Sigmoid colon (tissue), 7 donors: ENCODE data around the gene MED8. TPM values are rescaled to one million over a fixed set of nuclear protein-coding genes. Genes with fewer than 3 reads are reported as not detected.

Experiments used
- DNase-seq: peaks from one replicate; pipeline ENCODE4 v3.0.0-alpha.2; 2019
- H3K27ac ChIP-seq, 4 donors: fragments of 200-600 bp; sonication (generic); one replicate each; pipeline ENCODE4 v1.5.1; 2016 to 2019; ENCODE audit warnings: mild to moderate bottlenecking in 1 of 4
- H3K27me3 ChIP-seq, 3 donors: fragments of 200-600 bp; sonication (generic); one replicate each; pipeline ENCODE4 v1.5.1; 2019; ENCODE audit warnings: mild to moderate bottlenecking in 1 of 3
- H3K36me3 ChIP-seq, 4 donors: fragments of 200-600 bp; sonication (generic); one replicate each; pipeline ENCODE4 v1.5.1; 2016 to 2019
- H3K4me1 ChIP-seq, 4 donors: fragments of 200-600 bp; sonication (generic); one replicate each; pipeline ENCODE4 v1.5.1; 2017 to 2019
- H3K4me3 ChIP-seq, 4 donors: fragments of 200-600 bp; sonication (generic); one replicate each; pipeline ENCODE4 v1.5.1; 2017 to 2019; ENCODE audit warnings: mild to moderate bottlenecking in 2 of 4, moderate library complexity in 1 of 4
- H3K9me3 ChIP-seq, 4 donors: fragments of 200-600 bp in 3 of 4; sonication (generic) in 3 of 4; one replicate each; pipeline versions ENCODE4 v1.5.1 to v1.6.1; 2013 to 2019
- CTCF ChIP-seq, 4 experiments: fragments of 450-650 bp in 3 of 4; fragments of 200-600 bp in 1 of 4; IDR thresholded peaks; one replicate each; pipeline ENCODE4 v1.5.1; 2016 to 2019; ENCODE audit warnings: antibody characterized with exemption in 4 of 4, mild to moderate bottlenecking in 3 of 4, moderate library complexity in 2 of 4
- EP300 ChIP-seq, 4 donors: sonication (generic); formaldehyde crosslinking; IDR thresholded peaks; one replicate each; pipeline ENCODE4 v1.6.1; 2017; ENCODE audit warnings: antibody characterized with exemption in 4 of 4
- POLR2A ChIP-seq, 2 donors: fragments of 450-650 bp; IDR thresholded peaks; one replicate each; pipeline ENCODE4 v1.6.1; 2016; ENCODE audit warnings: antibody characterized with exemption in 2 of 2, mild to moderate bottlenecking in 2 of 2, moderate library complexity in 2 of 2
- POLR2AphosphoS5 ChIP-seq, 4 donors: sonication (generic); formaldehyde crosslinking; IDR thresholded peaks; one replicate each; pipeline ENCODE4 v1.6.1; 2017; ENCODE audit warnings: antibody characterized with exemption in 4 of 4
- WGBS, 2 donors: extraction: QIAGEN DNeasy Blood & Tissue Kit; methylation state at CpG; one replicate each; pipeline ENCODE4 v1.1.7; 2013; 5-methylcytosine and 5-hydroxymethylcytosine counted together
- intact Hi-C: fragments of 100-400 bp; cut with DNase I; formaldehyde crosslinking; loops from one replicate; pipeline ENCODE4 v1.15.1; 2023
- polyA plus RNA-seq, 3 donors: library from polyadenylated mRNA; stranded (reverse); fragments of 200-250 nt; gene quantifications; one replicate each; pipeline ENCODE4 v1.2.3, GENCODE V29; 2013
- total RNA-seq, 4 donors: library from RNA; depleted of rRNA; stranded (reverse); fragments of >200 nt; gene quantifications; one replicate each; pipeline ENCODE4 v1.1.0, GENCODE V29; 2016
- donor health status: healthy with polysubstance abuse.
- donor health status: Bipolar disorder and iron deficiency.
- donor health status: healthy.

MED8 gene
- total and polyA plus RNA-seq, 7 donors = 25.3 to 43.9 (median 33.4) TPM

GRCh38 chr1:43354936-43355335 is 34.7 kb downstream of the MED8 start:
- no peak overlapping the region for H3K4me3 ChIP-seq
- WGBS, 2 donors = 100% methylated on average over 2 of the region's 2 CpGs
- intact Hi-C loops = loop anchor here (5.0 kb wide), 1 partner anchor 97 kb away; the partner anchor contains the start of gene HYI
- no peak overlapping the region for H3K27ac ChIP-seq
- no peaks in the 10 kb centered on the region for H3K9me3 ChIP-seq
- TF ChIP-seq POLR2AphosphoS5 (IDR thresholded peaks at IDR 0.05) = no peak
- no peak for TF ChIP-seq EP300 (IDR thresholded peaks at IDR 0.05)
- no peak for TF ChIP-seq POLR2A (IDR thresholded peaks at IDR 0.05)
- TF ChIP-seq CTCF (IDR thresholded peaks at IDR 0.05) = no peak
- peaks cover 0 to 24% (median 16%) of the 10 kb centered on the region in 4 donors for H3K4me1 ChIP-seq
- no peak for DNase-seq
- no peaks in the 10 kb centered on the region for H3K36me3 ChIP-seq
- H3K27me3 ChIP-seq = no peaks in the 10 kb centered on the region

- 89 to 93% methylated on average over 2 of the region's 2 CpGs for WGBS, 2 donors
- DNase-seq = no peak
- Histone ChIP-seq H3K4me3 (no peak overlapping the region), H3K27ac (no peak overlapping the region), H3K27me3 (no peaks in the 10 kb centered on the region), H3K4me1 (peaks cover 0 to 29% (median 20%) of the 10 kb centered on the region in 4 donors), H3K36me3 (no peaks in the 10 kb centered on the region), H3K9me3 (no peaks in the 10 kb centered on the region)
- TF ChIP-seq POLR2A (IDR thresholded peaks at IDR 0.05) (no peak), EP300 (IDR thresholded peaks at IDR 0.05) (no peak)
- intact Hi-C loops = no loop called here
Measured at GRCh38 chr1:43354471-43354870, 35.1 kb downstream of the MED8 start.

GRCh38 chr1:43352881-43353280 is 36.7 kb downstream of the MED8 start:
- WGBS, 2 donors = 64 to 72% methylated on average over 3 of the region's 3 CpGs
- no peak overlapping the region for H3K4me3 ChIP-seq
- H3K36me3 ChIP-seq = no peaks in the 10 kb centered on the region
- no peaks in the 10 kb centered on the region for H3K27me3 ChIP-seq
- peaks cover 0 to 29% (median 20%) of the 10 kb centered on the region in 4 donors for H3K4me1 ChIP-seq
- intact Hi-C loops = no loop called here
- no peaks in the 10 kb centered on the region for H3K9me3 ChIP-seq
- DNase-seq = no peak
- no peak for TF ChIP-seq CTCF (IDR thresholded peaks at IDR 0.05)
- no peak for TF ChIP-seq EP300 (IDR thresholded peaks at IDR 0.05)
- no peak overlapping the region for H3K27ac ChIP-seq

GRCh38 chr1:43352351-43352705 is 37.3 kb downstream of the MED8 start:
- no peak overlapping the region for H3K4me3 ChIP-seq
- H3K9me3 ChIP-seq = no peaks in the 10 kb centered on the region
- no peaks in the 10 kb centered on the region for H3K36me3 ChIP-seq
- no peak for DNase-seq
- TF ChIP-seq POLR2A (IDR thresholded peaks at IDR 0.05) (no peak), EP300 (IDR thresholded peaks at IDR 0.05) (no peak), POLR2AphosphoS5 (IDR thresholded peaks at IDR 0.05) (no peak), CTCF (IDR thresholded peaks at IDR 0.05) (no peak)
- peaks cover 0 to 23% (median 16%) of the 10 kb centered on the region in 4 donors for H3K4me1 ChIP-seq
- intact Hi-C loops = no loop called here
- no peaks in the 10 kb centered on the region for H3K27me3 ChIP-seq
- H3K27ac ChIP-seq = no peak overlapping the region
- WGBS, 2 donors = 91 to 96% methylated on average over 2 of the region's 2 CpGs

GRCh38 chr1:43351421-43352350 is 37.9 kb downstream of the MED8 start:
- no peak overlapping the region for H3K4me3 ChIP-seq
- no peaks in the 10 kb centered on the region for H3K36me3 ChIP-seq
- no peak for DNase-seq
- H3K4me1 ChIP-seq = peaks cover 0 to 23% (median 16%) of the 10 kb centered on the region in 4 donors
- WGBS, 2 donors = 81 to 85% methylated on average over 10 of the region's 10 CpGs
- H3K27ac ChIP-seq = peak overlapping the region in 1 of 4 donors; percentile 94
- H3K9me3 ChIP-seq = no peaks in the 10 kb centered on the region
- no peak for TF ChIP-seq EP300 (IDR thresholded peaks at IDR 0.05)
- H3K27me3 ChIP-seq = no peaks in the 10 kb centered on the region
- intact Hi-C loops = no loop called here
